Measurements from ENCODE around the gene BABAM1. TPM values are rescaled to one million over a fixed set of nuclear protein-coding genes. Genes with fewer than 3 reads are reported as not detected.

BABAM1 gene
- total and polyA plus RNA-seq, 9 of the 15 experiments (the other 6 are each of a cell fraction or from before 2014, with no cell fraction given): 14.7 to 160 (median 113) TPM

GRCh38 chr19:17309198-17309964 is 42.1 kb downstream of the BABAM1 start, which contains the start of gene DDA1 (continued):
- TF ChIP-seq USF2 (CRISPR knock-in tag; IDR thresholded peaks at IDR 0.05) (no peak), HMG20A (CRISPR knock-in tag; conservative IDR thresholded peaks at IDR 0.05) (no peak), GATA2 (CRISPR knock-in tag; IDR thresholded peaks at IDR 0.05) (no peak), NFE2L1 (tag; IDR thresholded peaks at IDR 0.05; ENCODE audit: borderline replicate concordance, low read depth) (no peak), MNT (conservative IDR thresholded peaks at IDR 0.05) (peak; percentile 27 to 29; a peak in 3 of 4 replicates), BHLHE40 (IDR thresholded peaks at IDR 0.05; ENCODE audit: low read length) (no peak), NR2C1 (IDR thresholded peaks at IDR 0.05) (peak; percentile 99), NR2C1 (tag; IDR thresholded peaks at IDR 0.05) (peak; percentile 99), GABPB1 (CRISPR knock-in tag; IDR thresholded peaks at IDR 0.05) (peak; percentile 98), FUS (optimal IDR thresholded peaks at IDR 0.05; ENCODE audit: low read depth, low read length) (no peak), ZEB2 (IDR thresholded peaks at IDR 0.05) (peak; percentile 41; the same call in 1 of the 2 replicates), PHTF2 (CRISPR knock-in tag; IDR thresholded peaks at IDR 0.05) (no peak), NEUROD1 (IDR thresholded peaks at IDR 0.05; ENCODE audit: borderline replicate concordance, low read depth, low read length, partially characterized antibody) (peak; percentile 100), U2AF2 (optimal IDR thresholded peaks at IDR 0.05; ENCODE audit: low read depth, low read length) (no peak), BCOR (IDR thresholded peaks at IDR 0.05) (0 out of 2 replicates have a peak, but pooled peaks have one; percentile 20), ZNF311 (CRISPR knock-in tag; IDR thresholded peaks at IDR 0.05) (no peak), FOXK1 (CRISPR knock-in tag; IDR thresholded peaks at IDR 0.05; ENCODE audit: borderline replicate concordance) (no peak), FOXK2 (conservative IDR thresholded peaks at IDR 0.05 in 1 of 2, IDR thresholded peaks at IDR 0.05 in 1 of 2; ENCODE audit: low read depth in 2 of 2) (peak; percentile 36; a peak in 2 of 4 replicates), MCM7 (IDR thresholded peaks at IDR 0.05) (no peak), YY1 (IDR thresholded peaks at IDR 0.05; ENCODE audit: borderline replicate concordance in 1 of 3, control insufficient read depth in 1 of 3, extremely low read depth in 1 of 3, insufficient read depth in 3 of 3, insufficient read length in 1 of 3, insufficient replicate concordance in 2 of 3, low read depth in 1 of 3, low read length in 2 of 3) (peak; percentile 39 to 80 (median 77)), ETV6 (IDR thresholded peaks at IDR 0.05; ENCODE audit: borderline replicate concordance in 1 of 2, low read depth in 2 of 2, low read length in 1 of 2) (no peak), ETV6 (CRISPR knock-in tag; IDR thresholded peaks at IDR 0.05; ENCODE audit: borderline replicate concordance) (no peak), TRIM24 (IDR thresholded peaks at IDR 0.05) (no peak), CBFB (CRISPR knock-in tag; IDR thresholded peaks at IDR 0.05) (no peak), ATF2 (CRISPR knock-in tag; IDR thresholded peaks at IDR 0.05) (no peak)

Measured in K562 (cell line).